ENCODE results near the gene WRNIP1. TPM values are rescaled to one million over a fixed set of nuclear protein-coding genes. Genes with fewer than 3 reads are reported as not detected.

WRNIP1 gene
- total RNA-seq, 1 donor from 2014 or later: 73.6 TPM

DNA sequence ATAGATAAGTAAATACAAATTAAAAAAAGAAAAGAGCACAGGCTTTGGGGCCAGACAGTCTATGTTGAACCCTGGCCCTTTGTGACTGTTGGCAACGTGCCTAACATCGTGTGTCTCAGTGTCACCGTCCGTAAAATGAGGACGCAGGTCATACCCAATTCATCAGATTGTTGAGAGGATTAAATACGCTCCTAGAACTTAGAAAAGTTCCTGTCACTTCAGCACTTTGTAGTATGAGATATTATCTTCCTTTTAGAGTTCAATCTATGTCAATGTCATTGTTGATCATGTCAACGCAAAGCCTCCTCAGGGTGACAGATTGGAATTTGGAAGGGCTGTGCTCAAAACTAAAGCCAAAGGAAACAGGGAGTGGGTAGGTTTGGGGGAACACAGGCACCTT is 54.8 kb downstream of the WRNIP1 start:
- Histone ChIP-seq H3K4me3 (ENCODE audit: low read depth, low read length) (no peak overlapping the region), H3K27me3 (ENCODE audit: control insufficient read depth, insufficient read depth, low read length) (no peaks in the 10 kb centered on the region), H3K36me3 (ENCODE audit: control insufficient read depth, insufficient read depth, low read length) (no peaks in the 10 kb centered on the region)
- DNase-seq (ENCODE audit: low read depth): no peak
- TF ChIP-seq, protein P1, sequence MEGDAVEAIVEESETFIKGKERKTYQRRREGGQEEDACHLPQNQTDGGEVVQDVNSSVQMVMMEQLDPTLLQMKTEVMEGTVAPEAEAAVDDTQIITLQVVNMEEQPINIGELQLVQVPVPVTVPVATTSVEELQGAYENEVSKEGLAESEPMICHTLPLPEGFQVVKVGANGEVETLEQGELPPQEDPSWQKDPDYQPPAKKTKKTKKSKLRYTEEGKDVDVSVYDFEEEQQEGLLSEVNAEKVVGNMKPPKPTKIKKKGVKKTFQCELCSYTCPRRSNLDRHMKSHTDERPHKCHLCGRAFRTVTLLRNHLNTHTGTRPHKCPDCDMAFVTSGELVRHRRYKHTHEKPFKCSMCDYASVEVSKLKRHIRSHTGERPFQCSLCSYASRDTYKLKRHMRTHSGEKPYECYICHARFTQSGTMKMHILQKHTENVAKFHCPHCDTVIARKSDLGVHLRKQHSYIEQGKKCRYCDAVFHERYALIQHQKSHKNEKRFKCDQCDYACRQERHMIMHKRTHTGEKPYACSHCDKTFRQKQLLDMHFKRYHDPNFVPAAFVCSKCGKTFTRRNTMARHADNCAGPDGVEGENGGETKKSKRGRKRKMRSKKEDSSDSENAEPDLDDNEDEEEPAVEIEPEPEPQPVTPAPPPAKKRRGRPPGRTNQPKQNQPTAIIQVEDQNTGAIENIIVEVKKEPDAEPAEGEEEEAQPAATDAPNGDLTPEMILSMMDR (IDR thresholded peaks at IDR 0.05; ENCODE audit: insufficient read depth, low read length, poor library complexity, severe bottlenecking): no peak

DNA sequence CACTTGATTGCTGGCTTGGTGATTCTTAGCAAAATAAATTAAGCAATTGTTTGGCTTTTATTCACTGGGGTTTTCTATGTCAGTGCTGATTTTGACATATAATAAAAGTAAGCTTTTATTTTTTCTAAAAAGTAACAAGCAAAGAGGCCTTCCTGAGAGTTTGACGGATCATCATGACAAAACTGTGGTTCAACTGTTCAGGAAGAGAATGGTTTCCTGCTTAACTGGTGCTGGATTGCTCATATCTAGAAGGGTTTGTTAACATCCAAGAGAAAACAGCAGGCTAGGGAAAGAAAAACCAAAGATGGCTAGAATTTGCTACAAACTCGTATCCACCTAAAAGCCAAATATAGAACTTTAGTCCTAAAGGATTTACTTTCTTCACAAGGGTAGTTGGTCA is 55.2 kb downstream of the WRNIP1 start:
- DNase-seq (ENCODE audit: low read depth): no peak
- Histone ChIP-seq H3K27me3 (ENCODE audit: control insufficient read depth, insufficient read depth, low read length) (no peaks in the 10 kb centered on the region), H3K36me3 (ENCODE audit: control insufficient read depth, insufficient read depth, low read length) (no peaks in the 10 kb centered on the region), H3K4me3 (ENCODE audit: low read depth, low read length) (no peak overlapping the region)
- TF ChIP-seq, protein P1 (IDR thresholded peaks at IDR 0.05; ENCODE audit: insufficient read depth, low read length, poor library complexity, severe bottlenecking): no peak

GRCh38 chr6:2821554-2821953 is 56.4 kb downstream of the WRNIP1 start:
- TF ChIP-seq, protein P1 (IDR thresholded peaks at IDR 0.05; ENCODE audit: insufficient read depth, low read length, poor library complexity, severe bottlenecking): no peak
- no peaks in the 10 kb centered on the region for H3K27me3 ChIP-seq (ENCODE audit: control insufficient read depth, insufficient read depth, low read length)
- H3K4me3 ChIP-seq (ENCODE audit: low read depth, low read length): no peak overlapping the region
- DNase-seq (ENCODE audit: low read depth): no peak
- H3K36me3 ChIP-seq (ENCODE audit: control insufficient read depth, insufficient read depth, low read length): no peaks in the 10 kb centered on the region

GRCh38 chr6:2823104-2823850 is 58.1 kb downstream of the WRNIP1 start:
- H3K4me3 ChIP-seq (ENCODE audit: low read depth, low read length): no peak overlapping the region
- TF ChIP-seq, protein P1 (IDR thresholded peaks at IDR 0.05; ENCODE audit: insufficient read depth, low read length, poor library complexity, severe bottlenecking): no peak
- DNase-seq (ENCODE audit: low read depth): no peak

DNA sequence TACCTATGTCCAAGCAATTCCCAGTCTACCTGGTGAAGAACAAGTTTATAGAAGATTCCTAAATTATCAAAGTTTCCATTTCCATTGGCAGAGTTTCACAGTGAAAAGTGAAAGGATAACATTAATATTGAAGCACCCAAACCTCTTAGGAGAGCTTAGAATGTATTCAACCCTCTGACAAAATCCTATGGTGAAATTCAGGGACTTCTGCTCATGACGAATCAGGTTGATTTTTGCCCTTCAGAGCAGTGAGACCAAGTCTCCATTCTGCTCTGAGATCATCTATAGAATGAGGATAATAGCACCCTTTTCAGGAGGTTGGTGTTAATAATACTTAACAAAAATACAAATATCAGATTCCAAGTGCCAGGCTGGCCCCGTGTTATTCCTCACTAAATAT is 60.9 kb downstream of the WRNIP1 start:
- TF ChIP-seq, protein P1 (IDR thresholded peaks at IDR 0.05; ENCODE audit: insufficient read depth, low read length, poor library complexity, severe bottlenecking): no peak
- Histone ChIP-seq H3K36me3 (ENCODE audit: control insufficient read depth, insufficient read depth, low read length) (no peaks in the 10 kb centered on the region), H3K27me3 (ENCODE audit: control insufficient read depth, insufficient read depth, low read length) (no peaks in the 10 kb centered on the region), H3K4me3 (ENCODE audit: low read depth, low read length) (no peak overlapping the region)
- no peak for DNase-seq (ENCODE audit: low read depth)

More at GRCh38 chr6:2823104-2823850, 58.1 kb downstream of the WRNIP1 start:
- Histone ChIP-seq H3K36me3 (ENCODE audit: control insufficient read depth, insufficient read depth, low read length) (no peaks in the 10 kb centered on the region), H3K27me3 (ENCODE audit: control insufficient read depth, insufficient read depth, low read length) (no peaks in the 10 kb centered on the region)

- Histone ChIP-seq H3K36me3 (ENCODE audit: control insufficient read depth, insufficient read depth, low read length) (no peaks in the 10 kb centered on the region), H3K4me3 (ENCODE audit: low read depth, low read length) (no peak overlapping the region), H3K27me3 (ENCODE audit: control insufficient read depth, insufficient read depth, low read length) (no peaks in the 10 kb centered on the region)
- DNase-seq (ENCODE audit: low read depth): no peak
- TF ChIP-seq, protein P1 (IDR thresholded peaks at IDR 0.05; ENCODE audit: insufficient read depth, low read length, poor library complexity, severe bottlenecking): no peak
These were observed 61.9 kb downstream of the WRNIP1 start for GRCh38 chr6:2827142-2827541.

All from kidney epithelial cell (primary cell).